Measurements from ENCODE around the gene SFXN5.

SFXN5 gene

DNA sequence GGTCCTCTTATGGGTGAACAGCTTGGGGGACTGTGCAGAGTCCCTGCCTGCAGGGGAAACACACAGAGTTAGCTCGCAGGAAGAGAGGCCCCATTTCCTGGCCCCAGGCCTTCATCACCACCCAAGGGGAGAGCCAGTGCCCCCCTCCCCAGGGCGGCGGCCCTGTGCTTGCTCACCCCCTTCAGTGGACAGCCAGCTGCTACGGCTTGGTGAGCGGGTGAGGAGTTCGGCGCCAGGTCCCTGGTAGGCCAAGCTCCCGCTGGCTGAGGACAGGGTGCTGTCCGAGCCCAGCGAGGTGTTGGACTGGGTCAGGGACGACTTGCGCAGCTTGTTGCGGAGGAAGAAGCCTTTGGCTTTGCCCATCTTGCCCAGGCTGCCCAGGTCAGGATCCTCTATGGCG lies 17.2 kb upstream of the SFXN5 start:
- Mint-ChIP-seq H3K36me3 (ENCODE audit: low read depth) (peaks cover 2% of the 10 kb centered on the region), H3K27ac (no peak overlapping the region), H3K27me3 (no peaks in the 10 kb centered on the region), H3K4me1 (ENCODE audit: low read depth) (no peaks in the 10 kb centered on the region), H3K4me3 (no peak overlapping the region), H3K9me3 (no peaks in the 10 kb centered on the region)
- DNase-seq: no peak

DNA sequence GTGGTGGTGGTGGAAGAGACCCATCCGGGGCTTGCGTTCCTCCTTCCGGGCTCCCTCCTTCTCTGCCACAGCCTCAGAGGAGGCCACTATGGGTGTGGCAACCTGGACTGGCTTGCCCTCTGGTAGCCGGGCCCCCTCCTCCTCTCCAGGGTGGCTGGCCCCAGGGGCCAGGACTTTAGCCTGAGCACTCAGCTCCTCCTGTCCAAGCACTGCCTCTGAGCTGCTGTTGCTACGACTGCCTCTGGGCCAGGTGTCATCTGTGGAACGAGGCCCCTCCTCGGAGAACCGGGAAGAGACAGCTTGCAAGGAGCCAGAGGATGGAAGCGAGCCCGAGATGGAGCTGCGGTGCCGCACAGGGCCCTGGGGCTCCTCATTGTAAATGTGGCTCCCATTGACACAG lies 16.7 kb upstream of the SFXN5 start:
- Mint-ChIP-seq H3K36me3 (ENCODE audit: low read depth) (peaks cover 2% of the 10 kb centered on the region), H3K4me1 (ENCODE audit: low read depth) (no peaks in the 10 kb centered on the region), H3K4me3 (no peak overlapping the region), H3K27me3 (no peaks in the 10 kb centered on the region), H3K27ac (no peak overlapping the region), H3K9me3 (no peaks in the 10 kb centered on the region)
- DNase-seq: no peak

DNA sequence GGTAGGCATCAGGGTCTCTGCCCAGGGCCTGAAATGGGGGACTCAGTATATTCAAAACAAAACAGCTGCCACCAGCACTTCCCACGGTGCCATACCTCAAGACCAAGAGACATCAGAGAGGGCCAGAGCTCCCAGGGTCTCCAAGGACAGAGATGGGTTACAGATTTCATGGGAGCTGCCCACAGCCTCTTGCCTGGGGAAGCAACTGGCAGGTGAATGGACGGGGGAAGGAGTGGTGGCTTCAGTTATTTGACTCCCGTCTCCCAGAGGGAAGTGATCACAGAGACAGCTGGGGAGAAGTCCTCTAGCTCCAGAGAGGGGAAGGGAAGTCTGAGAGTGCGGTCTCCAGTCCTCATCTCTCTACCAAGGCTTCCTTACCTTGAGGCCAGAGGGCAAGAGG lies 15.8 kb upstream of the SFXN5 start:
- H3K36me3 Mint-ChIP-seq (ENCODE audit: low read depth): peaks cover 2% of the 10 kb centered on the region
- no peak overlapping the region for H3K4me3 Mint-ChIP-seq
- no peak overlapping the region for H3K27ac Mint-ChIP-seq
- no peak for DNase-seq
- H3K27me3 Mint-ChIP-seq: no peaks in the 10 kb centered on the region
- no peaks in the 10 kb centered on the region for H3K4me1 Mint-ChIP-seq (ENCODE audit: low read depth)
- H3K9me3 Mint-ChIP-seq: no peaks in the 10 kb centered on the region

DNA sequence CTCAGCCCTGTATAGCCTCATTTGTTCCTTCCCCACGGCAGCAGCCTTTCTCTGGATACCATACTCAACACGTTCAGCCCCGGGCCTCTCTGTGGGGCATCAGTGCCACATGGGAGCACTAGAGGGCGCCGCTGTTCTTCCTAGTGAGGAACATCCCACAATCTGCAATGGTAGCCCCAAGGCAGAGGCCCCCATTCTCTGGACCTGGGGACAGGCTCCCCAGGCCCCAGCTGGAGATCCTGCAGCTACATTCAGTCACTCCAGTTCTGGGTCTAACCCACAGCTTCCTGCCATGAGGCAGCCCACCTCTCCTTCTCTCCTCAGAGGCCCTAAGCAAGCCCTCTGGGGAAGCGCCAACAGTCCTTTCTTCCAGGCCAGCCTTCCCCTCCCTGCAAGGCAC lies 14.2 kb upstream of the SFXN5 start:
- Mint-ChIP-seq H3K9me3 (no peaks in the 10 kb centered on the region), H3K27me3 (no peaks in the 10 kb centered on the region), H3K36me3 (ENCODE audit: low read depth) (peaks cover 2% of the 10 kb centered on the region), H3K4me3 (no peak overlapping the region), H3K4me1 (ENCODE audit: low read depth) (no peaks in the 10 kb centered on the region), H3K27ac (no peak overlapping the region)
- peak; percentile 88 for DNase-seq

DNA sequence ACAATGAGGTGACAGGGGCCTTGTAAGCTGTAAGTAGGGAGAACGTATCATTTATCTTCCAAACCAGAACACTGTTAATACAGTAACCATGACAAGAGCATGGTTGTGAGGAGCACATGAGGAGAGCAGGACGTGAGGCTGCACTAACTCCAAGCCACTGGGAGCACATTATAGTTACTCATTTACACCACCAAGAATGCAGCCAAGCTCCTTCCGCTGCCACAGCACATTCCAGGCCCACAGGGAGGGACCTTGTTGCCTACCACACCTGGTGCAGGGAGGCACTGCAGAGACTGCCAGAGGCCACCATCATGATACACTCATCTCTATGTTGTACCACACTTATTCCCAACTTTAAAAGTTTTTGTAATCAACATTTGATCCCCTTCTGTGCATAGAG lies 13.5 kb upstream of the SFXN5 start:
- Mint-ChIP-seq H3K4me3 (no peak overlapping the region), H3K4me1 (ENCODE audit: low read depth) (no peaks in the 10 kb centered on the region), H3K27me3 (no peaks in the 10 kb centered on the region), H3K9me3 (no peaks in the 10 kb centered on the region), H3K27ac (no peak overlapping the region), H3K36me3 (ENCODE audit: low read depth) (peaks cover 2% of the 10 kb centered on the region)
- no peak for DNase-seq

DNA sequence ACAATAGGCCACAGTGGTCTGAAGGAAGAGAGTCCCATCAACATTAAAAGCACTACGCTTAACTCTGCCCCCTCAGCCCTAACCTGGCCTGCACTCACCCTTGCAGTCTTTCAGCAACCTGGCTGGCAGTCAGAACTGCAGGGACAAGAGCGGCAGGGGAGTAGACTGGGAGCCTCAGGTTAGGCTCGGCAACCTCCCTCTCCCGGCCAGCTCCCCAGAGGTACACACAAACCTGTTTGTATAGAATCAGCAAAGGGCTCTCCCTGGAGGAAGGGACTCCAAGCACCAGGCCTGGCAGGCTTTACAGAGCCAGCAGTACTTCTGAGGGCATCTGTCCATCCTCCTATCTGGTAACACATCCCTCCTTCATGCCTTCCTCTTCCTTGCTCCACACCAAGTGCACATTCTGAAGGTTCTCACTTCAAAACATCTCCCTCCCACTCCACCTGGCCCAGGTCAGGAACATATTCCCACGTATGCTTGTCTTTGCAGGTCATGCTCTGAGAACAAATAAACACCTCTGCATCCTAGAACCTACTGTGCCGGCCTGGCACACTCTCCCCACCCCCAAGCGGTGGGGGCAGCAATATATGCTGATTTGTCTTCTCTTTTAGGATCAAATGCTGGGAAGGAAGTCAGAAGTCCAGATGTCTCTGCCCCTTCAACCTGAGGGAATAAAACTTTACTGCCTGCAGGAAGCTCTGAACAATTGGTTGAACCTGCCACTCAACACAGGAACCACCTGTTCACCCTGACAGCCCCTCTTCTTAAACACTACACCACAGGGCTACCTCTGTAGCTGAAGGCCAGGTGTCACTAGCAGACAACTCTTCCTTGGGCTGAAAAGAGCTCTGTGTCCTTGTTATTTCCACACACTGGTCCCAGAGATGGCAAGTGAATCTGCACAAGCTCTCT lies 12.6 kb upstream of the SFXN5 start:
- no peak overlapping the region for H3K27ac Mint-ChIP-seq
- H3K4me3 Mint-ChIP-seq: no peak overlapping the region
- H3K36me3 Mint-ChIP-seq (ENCODE audit: low read depth): no peaks in the 10 kb centered on the region
- H3K9me3 Mint-ChIP-seq: no peaks in the 10 kb centered on the region
- no peaks in the 10 kb centered on the region for H3K27me3 Mint-ChIP-seq
- H3K4me1 Mint-ChIP-seq (ENCODE audit: low read depth): no peaks in the 10 kb centered on the region
- DNase-seq: no peak

DNA sequence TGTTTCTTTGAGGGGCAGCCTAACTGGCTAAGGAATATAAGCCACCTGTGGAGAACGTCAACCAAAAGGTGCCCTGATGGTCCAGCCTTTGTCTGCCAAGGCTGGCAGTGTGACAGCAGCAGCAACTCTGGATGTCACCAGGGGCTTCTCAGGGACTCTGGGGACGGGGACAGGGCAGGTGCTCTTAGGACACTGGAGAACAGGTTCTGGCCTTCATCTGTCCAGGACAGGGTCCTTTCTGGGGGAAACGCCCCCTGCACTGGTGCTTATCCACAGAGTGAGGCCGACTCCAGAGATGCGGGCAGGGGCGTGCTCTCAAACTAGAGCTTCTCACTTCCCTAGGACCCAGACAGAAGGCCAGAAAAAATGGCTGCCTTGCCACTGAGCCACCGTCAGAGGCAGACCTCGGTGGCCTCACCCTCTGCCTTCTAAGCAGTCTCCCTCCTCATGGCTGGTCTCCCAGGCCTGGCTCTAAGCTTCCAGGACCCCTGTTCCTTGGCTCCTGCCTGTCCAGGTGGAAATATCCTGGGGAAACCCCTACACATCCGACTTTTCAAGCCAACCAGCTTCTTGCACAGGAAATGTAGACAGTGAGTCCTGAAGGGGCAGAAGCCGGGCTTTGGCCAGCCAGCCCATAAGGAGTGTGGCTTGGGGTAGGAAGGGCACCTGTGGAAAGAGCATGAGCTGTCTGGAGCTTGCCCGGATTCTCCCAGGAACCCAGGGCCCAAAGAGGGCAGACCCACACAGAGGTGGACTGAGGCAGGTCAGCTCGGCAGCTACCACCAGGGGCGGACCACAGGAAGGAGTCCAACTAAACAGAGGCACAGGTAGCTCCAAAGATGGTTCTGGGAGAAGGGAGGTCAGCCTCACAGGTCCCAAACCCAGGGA lies 11.3 kb upstream of the SFXN5 start:
- DNase-seq: no peak
- H3K27ac Mint-ChIP-seq: no peak overlapping the region
- H3K9me3 Mint-ChIP-seq: no peaks in the 10 kb centered on the region
- H3K4me3 Mint-ChIP-seq: no peak overlapping the region
- no peaks in the 10 kb centered on the region for H3K4me1 Mint-ChIP-seq (ENCODE audit: low read depth)
- H3K27me3 Mint-ChIP-seq: no peaks in the 10 kb centered on the region
- H3K36me3 Mint-ChIP-seq (ENCODE audit: low read depth): no peaks in the 10 kb centered on the region

DNA sequence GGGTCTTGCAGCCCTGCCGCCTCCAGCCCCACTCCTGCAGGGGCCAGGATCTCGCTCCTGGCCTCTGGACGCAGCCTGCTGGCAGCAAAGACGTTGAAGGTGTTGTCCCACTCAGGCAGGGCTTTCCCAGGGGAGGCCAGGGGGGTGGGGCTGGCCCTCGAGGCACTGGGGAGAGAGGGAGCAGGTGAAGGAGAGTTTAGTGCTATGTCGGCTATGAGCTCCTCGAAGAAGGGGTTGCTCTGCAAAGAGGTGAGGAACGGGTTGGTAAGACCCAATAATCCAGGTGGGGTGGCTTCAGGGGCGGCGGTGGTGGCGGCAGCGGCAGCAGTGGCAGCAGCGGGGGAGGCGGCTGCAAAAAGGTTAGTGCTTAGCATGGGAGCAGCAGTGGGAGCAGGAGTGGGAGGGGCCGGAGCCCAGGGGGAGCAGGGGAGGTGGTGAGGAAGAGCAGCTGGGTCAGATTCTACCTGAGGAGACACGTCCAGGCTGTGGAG lies 9.7 kb upstream of the SFXN5 start:
- no peak for DNase-seq
- no peaks in the 10 kb centered on the region for H3K4me1 Mint-ChIP-seq (ENCODE audit: low read depth)
- H3K36me3 Mint-ChIP-seq (ENCODE audit: low read depth): no peaks in the 10 kb centered on the region

DNA sequence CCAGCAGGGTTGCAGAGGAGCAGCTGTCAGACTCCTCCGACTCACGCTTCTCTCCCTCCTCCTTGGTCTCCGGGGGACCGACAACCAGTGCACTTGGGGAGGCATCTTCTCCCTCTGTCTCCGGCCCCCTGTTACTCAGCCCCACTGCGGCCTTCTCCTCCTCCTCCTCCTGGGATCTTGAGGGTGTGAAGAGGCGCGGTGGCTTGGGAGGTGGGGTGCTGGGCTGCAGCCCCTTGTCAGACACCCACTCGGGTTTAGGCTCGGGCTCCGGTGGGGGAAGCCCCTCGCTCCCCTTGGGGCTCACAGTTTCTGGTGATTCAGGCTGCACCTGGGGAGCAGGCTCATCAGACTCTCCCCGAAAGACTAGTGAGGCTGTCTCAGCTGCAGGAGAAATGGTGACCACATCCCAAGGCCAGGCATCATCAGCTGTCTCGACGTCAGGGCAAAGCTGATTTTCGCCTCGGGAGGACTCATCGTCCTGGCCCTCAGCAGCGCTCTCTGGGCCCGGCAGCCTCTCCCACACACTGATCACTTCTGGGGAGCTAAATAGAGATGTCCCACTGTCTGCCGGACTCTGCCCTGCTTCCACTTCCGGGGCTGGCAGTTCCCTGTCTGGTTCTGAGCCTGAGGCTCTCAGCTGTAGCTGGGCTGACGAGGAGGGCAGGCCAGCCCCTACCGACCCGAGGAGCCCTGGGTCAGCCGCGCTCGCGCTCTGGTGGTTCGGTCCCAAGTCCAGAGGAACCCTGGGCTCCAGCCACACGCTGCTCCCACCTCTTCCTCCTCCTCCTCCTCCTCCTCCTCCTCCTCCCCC lies 9.0 kb upstream of the SFXN5 start:
- H3K27ac Mint-ChIP-seq: no peak overlapping the region
- no peaks in the 10 kb centered on the region for H3K27me3 Mint-ChIP-seq
- no peaks in the 10 kb centered on the region for H3K4me1 Mint-ChIP-seq (ENCODE audit: low read depth)
- no peak overlapping the region for H3K4me3 Mint-ChIP-seq
- no peaks in the 10 kb centered on the region for H3K9me3 Mint-ChIP-seq
- H3K36me3 Mint-ChIP-seq (ENCODE audit: low read depth): no peaks in the 10 kb centered on the region
- DNase-seq: no peak

More for the DNA sequence above, 9.7 kb upstream of the SFXN5 start:
- H3K4me3 Mint-ChIP-seq: no peak overlapping the region
- H3K27me3 Mint-ChIP-seq: no peaks in the 10 kb centered on the region
- no peaks in the 10 kb centered on the region for H3K9me3 Mint-ChIP-seq
- H3K27ac Mint-ChIP-seq: no peak overlapping the region

DNA sequence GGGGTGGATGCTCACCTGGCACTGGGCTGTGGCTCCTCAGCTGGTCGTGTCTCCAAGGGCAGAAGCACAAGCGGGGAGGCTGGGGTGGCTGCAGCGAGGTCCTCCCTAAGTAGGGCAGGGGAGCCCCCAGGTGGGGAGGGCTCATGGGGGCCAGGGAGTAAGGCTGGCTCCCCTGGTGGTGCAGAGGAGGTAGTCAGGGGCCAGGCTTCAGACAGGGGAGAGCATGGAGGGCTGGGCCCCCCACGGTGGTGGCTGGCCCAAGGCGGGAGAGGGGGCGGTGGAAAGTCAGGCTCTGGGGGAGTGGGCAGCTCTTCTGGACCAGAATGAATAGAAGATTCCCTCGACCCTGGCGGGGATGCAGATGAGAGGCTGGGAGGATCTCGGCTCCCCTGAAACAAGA lies 8.1 kb upstream of the SFXN5 start:
- H3K4me1 Mint-ChIP-seq (ENCODE audit: low read depth): no peaks in the 10 kb centered on the region
- no peak overlapping the region for H3K4me3 Mint-ChIP-seq
- no peak for DNase-seq
- no peaks in the 10 kb centered on the region for H3K9me3 Mint-ChIP-seq
- no peaks in the 10 kb centered on the region for H3K36me3 Mint-ChIP-seq (ENCODE audit: low read depth)
- no peak overlapping the region for H3K27ac Mint-ChIP-seq
- H3K27me3 Mint-ChIP-seq: no peaks in the 10 kb centered on the region

DNA sequence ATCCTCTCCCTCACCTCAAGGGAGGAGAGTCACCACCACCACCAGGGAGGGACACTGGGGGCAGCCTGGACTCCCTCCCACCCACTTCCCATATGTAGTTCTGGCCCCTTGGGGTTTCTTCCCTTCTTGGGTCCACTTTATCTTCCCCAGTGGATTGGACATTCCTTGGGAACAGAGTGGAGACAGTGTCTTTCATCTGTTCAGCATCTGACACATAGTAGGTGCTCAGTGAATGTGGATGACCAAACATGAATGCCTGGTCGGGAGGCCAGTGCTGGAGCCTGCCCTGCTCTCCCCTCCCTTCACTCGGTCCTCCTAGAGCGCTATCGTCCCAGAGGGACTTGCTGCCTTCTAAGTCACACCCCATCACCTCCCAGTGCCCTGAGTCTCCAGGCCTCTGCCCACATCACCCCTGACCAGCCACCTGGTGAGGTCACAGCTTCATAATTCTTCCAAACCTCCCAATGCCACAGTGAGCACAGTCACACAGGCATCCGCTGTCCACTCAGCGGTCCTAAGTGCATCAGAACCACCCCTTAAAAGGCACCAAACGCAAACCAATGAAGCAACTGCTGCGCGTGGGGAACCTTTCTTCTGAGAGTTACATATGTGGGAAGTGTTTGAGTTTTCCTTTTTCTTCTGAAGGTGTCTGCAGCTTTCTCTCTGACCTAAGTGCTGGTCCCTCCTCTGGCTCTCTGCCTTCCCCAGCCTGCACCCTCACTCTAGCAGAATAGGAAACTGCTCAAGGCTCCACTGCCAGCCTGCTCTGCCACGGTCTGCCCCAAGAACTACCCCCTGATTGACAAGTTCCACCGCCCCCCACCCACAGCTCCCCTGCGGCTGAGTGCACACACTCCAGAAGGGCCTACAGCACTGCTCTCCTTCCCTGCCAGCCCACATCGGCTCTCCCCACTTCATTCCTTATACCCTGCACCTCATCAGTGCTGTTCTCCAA lies 7.2 kb upstream of the SFXN5 start:
- Mint-ChIP-seq H3K4me3 (no peak overlapping the region), H3K27ac (no peak overlapping the region), H3K36me3 (ENCODE audit: low read depth) (no peaks in the 10 kb centered on the region), H3K9me3 (no peaks in the 10 kb centered on the region), H3K4me1 (ENCODE audit: low read depth) (no peaks in the 10 kb centered on the region), H3K27me3 (no peaks in the 10 kb centered on the region)
- no peak for DNase-seq

DNA sequence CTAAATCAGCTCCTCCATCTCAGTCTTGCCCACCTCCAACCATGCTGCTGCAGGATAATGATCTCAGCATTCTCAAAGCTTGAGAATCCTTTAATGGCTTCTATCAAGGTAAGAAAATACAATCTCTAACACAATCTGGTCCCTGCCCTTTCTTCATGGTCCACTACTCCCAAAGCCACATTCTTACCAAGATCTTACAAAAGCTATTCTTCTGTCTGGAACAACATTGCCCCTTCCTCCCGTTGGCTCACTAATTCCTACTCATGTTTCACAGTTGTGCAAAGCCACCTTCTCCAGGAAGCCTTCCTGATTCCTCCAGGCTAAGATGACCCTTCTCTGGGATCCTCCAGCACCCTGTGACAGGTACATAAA lies 5.9 kb upstream of the SFXN5 start:
- Mint-ChIP-seq H3K27ac (no peak overlapping the region), H3K9me3 (no peaks in the 10 kb centered on the region)

DNA sequence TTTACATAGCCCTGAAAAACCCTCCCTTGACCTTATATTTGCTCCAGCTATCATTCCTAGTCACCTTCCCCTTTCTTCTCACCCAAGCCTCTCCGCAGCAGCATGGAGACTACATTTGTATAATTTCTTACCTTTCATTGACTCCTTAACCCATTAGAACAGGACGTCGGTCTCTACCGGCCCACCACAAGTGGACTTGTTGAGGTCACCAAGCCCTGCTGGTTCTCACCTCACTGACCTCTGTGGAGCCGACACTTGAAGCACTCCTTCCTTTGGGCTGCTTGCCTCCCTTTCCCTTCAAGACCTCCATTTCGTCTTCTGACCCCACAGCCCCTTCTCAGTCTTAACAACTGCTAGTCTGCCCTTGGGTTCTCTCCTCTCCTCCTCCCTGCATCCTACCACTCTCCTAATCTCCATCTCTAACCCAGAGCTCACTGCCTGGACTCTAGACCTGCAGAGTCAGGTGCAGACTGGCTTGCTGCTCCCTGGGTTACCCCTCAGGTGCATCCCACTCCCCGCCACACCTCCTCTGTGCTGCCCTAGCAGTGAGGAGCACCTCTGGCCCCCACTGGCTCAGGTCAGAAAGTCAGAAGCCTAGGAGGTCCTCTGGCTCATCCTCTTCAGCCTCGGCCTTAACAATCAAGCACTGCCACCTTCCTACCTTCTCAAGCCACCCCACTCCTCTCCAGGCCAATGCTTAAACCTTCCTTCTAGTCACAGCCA lies 5.3 kb upstream of the SFXN5 start:
- peaks cover 5% of the 10 kb centered on the region for H3K4me1 Mint-ChIP-seq (ENCODE audit: low read depth)
- no peaks in the 10 kb centered on the region for H3K36me3 Mint-ChIP-seq (ENCODE audit: low read depth)
- H3K27ac Mint-ChIP-seq: no peak overlapping the region
- no peak overlapping the region for H3K4me3 Mint-ChIP-seq
- DNase-seq: no peak
- no peaks in the 10 kb centered on the region for H3K9me3 Mint-ChIP-seq
- H3K27me3 Mint-ChIP-seq: no peaks in the 10 kb centered on the region

More for the DNA sequence above, 5.9 kb upstream of the SFXN5 start:
- H3K4me3 Mint-ChIP-seq: no peak overlapping the region
- no peaks in the 10 kb centered on the region for H3K4me1 Mint-ChIP-seq (ENCODE audit: low read depth)
- no peak for DNase-seq
- H3K27me3 Mint-ChIP-seq: no peaks in the 10 kb centered on the region
- no peaks in the 10 kb centered on the region for H3K36me3 Mint-ChIP-seq (ENCODE audit: low read depth)

All from activated T-cell treated with anti-CD3 and anti-CD28 coated beads, Interleukin-2, amount 50 U/mL, for 24 hours (primary cell).